ENCODE measurements around the gene CIART.

- TF ChIP-seq POLR2AphosphoS5 (IDR thresholded peaks at IDR 0.05; ENCODE audit: low read depth, low read length), result 0 out of 2 replicates have a peak, but pooled peaks have one; percentile 27
- TF ChIP-seq CHD2 (IDR thresholded peaks at IDR 0.05; ENCODE audit: low read length), result no peak
- no peak for TF ChIP-seq CTCF (IDR thresholded peaks at IDR 0.05; ENCODE audit: control extremely low read depth in 1 of 3, insufficient read depth in 1 of 3, low read depth in 1 of 3, low read length in 3 of 3)
- no peak for TF ChIP-seq CREB1 (IDR thresholded peaks at IDR 0.05)
These were observed 23.1 kb upstream of the CIART start for GRCh38 chr1:150259217-150259616.
